IPS-20b (cell line): Measurements from ENCODE around the gene CDH24.

Experiments used
- H3K27ac ChIP-seq: one replicate; pipeline ENCODE4 v1.5.1; 2013; ENCODE audit warnings: low read length
- H3K27me3 ChIP-seq: 2 replicates; pipeline ENCODE4 v1.6.1; 2013; ENCODE audit warnings: mild to moderate bottlenecking, low read length, inconsistent platforms; ENCODE audit not compliant: insufficient read depth
- H3K36me3 ChIP-seq: 2 replicates; pipeline ENCODE4 v1.6.1; 2013; ENCODE audit warnings: low read depth, mild to moderate bottlenecking, inconsistent platforms, low read length, moderate library complexity; ENCODE audit not compliant: insufficient read depth
- H3K4me1 ChIP-seq: 2 replicates; pipeline ENCODE4 v1.6.1; 2013; ENCODE audit warnings: mild to moderate bottlenecking, control low read depth, inconsistent platforms, low read length, moderate library complexity; ENCODE audit not compliant: insufficient read depth
- H3K4me3 ChIP-seq: 2 replicates; pipeline ENCODE4 v1.5.1; 2013; ENCODE audit warnings: mild to moderate bottlenecking, low read length, inconsistent platforms
- H3K9ac ChIP-seq: 2 replicates; pipeline ENCODE4 v1.6.1; 2013; ENCODE audit warnings: low read depth, mild to moderate bottlenecking, inconsistent platforms, low read length, moderate library complexity
- H3K9me3 ChIP-seq: 2 replicates; pipeline ENCODE4 v1.6.1; 2013; ENCODE audit warnings: mild to moderate bottlenecking, low read depth, low read length, inconsistent platforms; ENCODE audit not compliant: insufficient read depth

CDH24 gene

DNA sequence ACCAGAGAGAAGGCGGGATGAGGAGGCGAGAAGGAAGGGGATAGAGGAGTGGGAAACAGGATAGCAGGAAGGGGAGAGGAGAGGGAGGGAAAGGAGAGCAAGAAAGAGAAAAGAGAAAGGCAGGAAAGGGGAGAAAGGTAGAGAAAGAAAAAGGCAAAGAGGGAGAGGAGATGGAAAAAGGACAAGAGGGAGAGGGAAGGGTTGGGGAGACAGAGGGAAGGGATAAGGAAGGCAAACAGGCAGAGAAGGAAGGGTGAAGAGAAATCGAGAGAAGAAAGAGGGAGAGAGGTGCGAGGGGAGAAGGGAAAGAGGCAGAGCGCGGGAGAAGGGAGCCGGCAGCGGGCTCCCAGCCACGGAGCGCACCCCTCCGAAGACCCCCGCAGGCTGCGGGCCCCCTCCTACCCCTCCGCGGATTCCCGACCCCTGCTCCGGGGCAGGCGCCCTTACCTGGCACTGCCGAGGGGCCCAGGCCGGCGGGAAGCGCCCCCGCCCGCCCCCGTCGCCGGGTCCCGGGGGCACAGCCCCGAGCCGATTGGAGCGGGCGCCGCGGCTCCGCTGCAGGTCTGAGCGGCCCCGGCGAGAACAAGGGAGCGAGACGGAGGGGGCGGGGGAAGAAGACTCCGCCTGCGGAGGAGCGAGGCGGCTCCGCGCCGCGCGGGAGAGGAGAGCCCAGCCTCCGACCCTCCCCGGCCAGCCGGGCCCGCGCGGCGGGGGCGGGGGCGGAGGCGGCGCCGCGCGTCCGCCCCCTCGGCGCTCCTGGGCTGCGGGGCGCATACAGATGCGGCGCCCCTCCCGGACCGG lies at the start of gene CDH24:
TSS of gene CDH24 (minus strand) at position 565 of the 801 bp plus-strand sequence. CDS start 1,787 bp downstream, outside the sequence.
- Histone ChIP-seq H3K4me3 (peak within 1 kb of the TSS; percentile 85), H3K36me3 (peaks cover 48% of the 10 kb centered on the region), H3K27me3 (peaks cover 6% of the 10 kb centered on the region; the same call in 1 of the 2 replicates), H3K9me3 (no peaks in the 10 kb centered on the region), H3K27ac (peak within 1 kb of the TSS; percentile 63), H3K9ac (peak within 1 kb of the TSS; percentile 82), H3K4me1 (0 out of 2 replicates have a peak, but pooled peaks cover 3% of the 10 kb centered on the region)

DNA sequence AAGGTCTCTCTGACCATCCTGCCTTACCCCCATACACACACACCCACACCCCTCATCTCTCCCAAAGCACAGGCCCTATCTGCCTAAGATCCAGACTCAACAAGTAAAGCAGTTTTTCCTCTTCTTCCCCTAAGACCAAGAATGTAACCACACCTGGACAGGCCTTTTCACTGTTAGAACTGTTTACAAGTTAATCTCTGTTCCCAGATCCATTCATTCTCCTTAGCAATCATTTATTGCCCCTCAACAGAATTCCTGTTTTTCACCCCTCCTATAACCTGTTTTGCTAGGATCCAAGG lies 49.4 kb upstream of the CDH24 start:
- Histone ChIP-seq H3K9ac (no peak overlapping the region), H3K27ac (no peak overlapping the region)

DNA sequence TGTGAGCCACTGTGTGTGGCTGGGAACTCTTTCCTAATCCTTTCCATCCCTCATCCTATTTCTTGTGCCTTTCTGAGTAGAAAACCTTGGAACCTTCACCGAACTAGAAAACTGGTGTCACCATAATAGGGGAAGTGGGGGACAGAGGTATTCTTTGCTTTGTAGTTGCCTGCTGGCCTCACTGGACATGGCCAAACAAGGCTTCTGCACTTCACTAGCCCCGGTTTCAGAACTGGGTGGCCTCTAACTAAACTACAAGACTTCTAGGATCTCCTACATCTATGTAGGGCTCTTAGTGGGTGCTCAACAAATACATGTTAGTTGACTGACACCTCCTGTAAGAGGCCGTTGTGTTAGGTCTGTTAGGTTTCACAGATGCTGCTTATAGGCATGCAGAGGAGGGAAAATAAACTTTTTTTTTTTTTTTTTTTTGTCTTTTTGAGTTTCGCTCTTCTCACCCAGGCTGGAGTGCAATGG lies 48.1 kb upstream of the CDH24 start:
- H3K9ac ChIP-seq: peak overlapping the region; percentile 24; the same call in 1 of the 2 replicates
- 0 out of 2 replicates have a peak, but pooled peaks cover 5% of the 10 kb centered on the region for H3K9me3 ChIP-seq
- no peak overlapping the region for H3K27ac ChIP-seq
- peaks cover 1% of the 10 kb centered on the region for H3K27me3 ChIP-seq
- peaks cover 13% of the 10 kb centered on the region; the same call in 1 of the 2 replicates for H3K4me1 ChIP-seq
- H3K36me3 ChIP-seq: no peaks in the 10 kb centered on the region
- no peak overlapping the region for H3K4me3 ChIP-seq

More for the DNA sequence above, 49.4 kb upstream of the CDH24 start:
- Histone ChIP-seq H3K4me1 (peaks cover 13% of the 10 kb centered on the region; the same call in 1 of the 2 replicates), H3K4me3 (no peak overlapping the region), H3K27me3 (peaks cover 11% of the 10 kb centered on the region), H3K9me3 (0 out of 2 replicates have a peak, but pooled peaks cover 5% of the 10 kb centered on the region), H3K36me3 (no peaks in the 10 kb centered on the region)

DNA sequence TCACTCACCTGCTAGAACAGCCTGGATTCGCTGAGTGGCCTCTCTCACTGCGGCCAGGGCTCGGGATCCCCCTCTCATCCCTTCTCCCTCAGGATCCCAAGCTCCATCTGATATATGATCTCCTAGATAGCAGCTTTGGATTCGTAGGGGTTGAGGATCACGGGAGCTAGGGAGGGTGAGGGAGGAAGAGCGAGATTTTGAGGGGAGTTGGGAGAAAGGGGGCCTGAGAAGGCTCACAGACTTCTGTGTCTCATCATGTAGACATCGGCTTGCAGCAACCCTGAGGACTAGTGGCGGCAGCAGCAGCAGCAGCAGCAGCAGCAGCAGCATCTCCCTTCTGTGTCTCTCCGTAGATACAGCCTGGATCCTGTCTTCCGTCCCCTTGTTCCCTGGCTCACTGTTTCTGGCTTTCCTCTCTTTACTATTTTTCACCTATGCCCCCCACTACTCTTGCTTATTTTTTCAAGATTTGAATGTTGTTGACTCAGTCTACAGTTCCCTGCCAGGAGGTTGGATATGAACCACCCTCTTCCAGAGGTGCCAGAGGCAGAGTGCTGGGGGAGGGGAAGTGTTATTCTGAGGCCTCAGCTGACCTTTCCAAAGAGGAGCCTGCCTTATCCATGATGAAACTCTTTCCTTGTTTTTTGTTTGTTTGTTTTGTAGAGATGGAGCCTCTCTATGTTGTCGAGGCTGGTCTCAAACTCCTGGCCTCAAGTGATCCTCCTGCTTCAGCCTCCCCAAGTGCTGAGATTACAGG lies 47.4 kb upstream of the CDH24 start, which contains the start of gene CIROP:
TSS of gene CIROP (minus strand) at position 399 of the 757 bp plus-strand sequence. CDS start at position 330, 69 bp downstream.
- no peak within 1 kb of the TSS for H3K27ac ChIP-seq
- H3K27me3 ChIP-seq: no peaks in the 10 kb centered on the region; the same call in 1 of the 2 replicates
- H3K4me3 ChIP-seq: no peak within 1 kb of the TSS
- no peaks in the 10 kb centered on the region for H3K36me3 ChIP-seq
- peaks cover 13% of the 10 kb centered on the region; the same call in 1 of the 2 replicates for H3K4me1 ChIP-seq
- peak within 1 kb of the TSS; percentile 24; the same call in 1 of the 2 replicates for H3K9ac ChIP-seq
- H3K9me3 ChIP-seq: 0 out of 2 replicates have a peak, but pooled peaks cover 5% of the 10 kb centered on the region

GRCh38 chr14:23104070-23104590 lies 46.8 kb upstream of the CDH24 start:
- peaks cover 2% of the 10 kb centered on the region for H3K36me3 ChIP-seq
- H3K9me3 ChIP-seq: 0 out of 2 replicates have a peak, but pooled peaks cover 5% of the 10 kb centered on the region
- no peak overlapping the region for H3K4me3 ChIP-seq
- no peak overlapping the region for H3K27ac ChIP-seq
- H3K9ac ChIP-seq: no peak overlapping the region
- H3K27me3 ChIP-seq: no peaks in the 10 kb centered on the region; the same call in 1 of the 2 replicates
- H3K4me1 ChIP-seq: peaks cover 13% of the 10 kb centered on the region; the same call in 1 of the 2 replicates

GRCh38 chr14:23103581-23103980 lies 46.3 kb upstream of the CDH24 start:
- H3K4me1 ChIP-seq: peaks cover 13% of the 10 kb centered on the region; the same call in 1 of the 2 replicates
- H3K27me3 ChIP-seq: no peaks in the 10 kb centered on the region; the same call in 1 of the 2 replicates
- no peak overlapping the region for H3K27ac ChIP-seq
- no peak overlapping the region for H3K9ac ChIP-seq
- 0 out of 2 replicates have a peak, but pooled peaks cover 1% of the 10 kb centered on the region for H3K9me3 ChIP-seq
- H3K4me3 ChIP-seq: no peak overlapping the region
- H3K36me3 ChIP-seq: peaks cover 7% of the 10 kb centered on the region

DNA sequence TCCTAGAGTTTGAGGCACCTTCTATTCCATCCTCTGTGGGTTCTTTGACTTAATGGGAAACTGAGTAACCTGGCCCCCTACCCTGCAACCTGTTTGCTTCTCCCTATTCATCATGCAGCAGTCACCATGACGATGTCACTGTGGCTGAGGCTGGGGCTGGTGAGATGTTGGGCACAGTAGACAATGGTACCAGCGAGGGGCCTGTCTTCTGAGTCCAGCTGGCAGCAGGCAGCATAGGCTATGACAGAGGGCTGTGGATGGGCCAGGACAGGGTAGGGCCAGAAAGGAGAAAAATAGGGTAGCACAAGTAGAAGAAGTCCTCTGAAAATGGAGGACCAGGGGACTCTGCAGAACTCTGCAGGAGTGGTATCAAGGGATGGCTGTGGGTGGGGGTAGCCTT lies 45.5 kb upstream of the CDH24 start:
- no peaks in the 10 kb centered on the region for H3K9me3 ChIP-seq
- H3K36me3 ChIP-seq: peaks cover 15% of the 10 kb centered on the region
- no peak overlapping the region for H3K27ac ChIP-seq
- peaks cover 13% of the 10 kb centered on the region; the same call in 1 of the 2 replicates for H3K4me1 ChIP-seq
- no peaks in the 10 kb centered on the region; the same call in 1 of the 2 replicates for H3K27me3 ChIP-seq
- no peak overlapping the region for H3K4me3 ChIP-seq
- H3K9ac ChIP-seq: no peak overlapping the region

- Histone ChIP-seq H3K4me1 (peaks cover 14% of the 10 kb centered on the region; the same call in 1 of the 2 replicates), H3K36me3 (peaks cover 22% of the 10 kb centered on the region), H3K4me3 (no peak overlapping the region), H3K9me3 (no peaks in the 10 kb centered on the region), H3K9ac (no peak overlapping the region), H3K27ac (no peak overlapping the region), H3K27me3 (no peaks in the 10 kb centered on the region; the same call in 1 of the 2 replicates)
Measured at GRCh38 chr14:23101986-23102625, 44.8 kb upstream of the CDH24 start.

- Histone ChIP-seq H3K4me1 (peaks cover 15% of the 10 kb centered on the region; the same call in 1 of the 2 replicates), H3K9ac (no peak overlapping the region), H3K27ac (no peak overlapping the region), H3K4me3 (no peak overlapping the region), H3K36me3 (peaks cover 24% of the 10 kb centered on the region), H3K9me3 (no peaks in the 10 kb centered on the region), H3K27me3 (no peaks in the 10 kb centered on the region; the same call in 1 of the 2 replicates)
Measured at GRCh38 chr14:23101213-23101970, 44.1 kb upstream of the CDH24 start.

DNA sequence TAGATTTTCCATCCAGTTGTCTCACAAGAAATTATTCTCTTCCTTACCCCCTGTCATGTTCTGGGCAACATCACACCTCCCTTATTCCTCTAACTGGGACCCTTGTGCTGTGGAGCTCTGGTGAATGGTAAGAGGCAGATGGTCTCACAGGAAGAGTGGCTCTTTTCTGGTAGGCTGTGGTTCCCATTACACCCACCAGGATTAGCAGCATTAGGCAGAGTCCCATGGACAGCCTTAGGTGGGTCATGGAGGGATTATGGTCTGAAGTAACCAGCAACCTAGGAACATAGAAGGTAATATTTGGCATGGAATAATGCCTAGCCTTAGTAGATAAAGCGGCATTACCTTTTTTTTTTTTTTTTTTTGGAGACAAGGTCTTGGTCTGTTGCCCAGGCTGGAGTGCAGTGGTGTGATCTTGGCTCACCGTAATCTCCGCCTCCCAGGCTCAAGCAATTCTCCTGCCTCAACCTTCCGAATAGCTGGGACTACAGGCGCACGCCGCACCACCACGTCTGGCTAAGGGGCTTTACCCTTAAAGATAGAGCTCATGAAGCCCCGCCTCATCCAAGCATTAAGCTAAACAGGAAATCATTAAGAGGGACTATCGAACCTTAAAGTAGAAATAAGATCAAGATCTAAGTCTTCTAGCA lies 42.0 kb upstream of the CDH24 start:
- H3K4me3 ChIP-seq: no peak overlapping the region
- peaks cover 24% of the 10 kb centered on the region for H3K36me3 ChIP-seq
- no peaks in the 10 kb centered on the region for H3K27me3 ChIP-seq
- H3K9ac ChIP-seq: no peak overlapping the region
- H3K9me3 ChIP-seq: no peaks in the 10 kb centered on the region
- H3K4me1 ChIP-seq: peaks cover 7% of the 10 kb centered on the region; the same call in 1 of the 2 replicates
- no peak overlapping the region for H3K27ac ChIP-seq
